Measurements from ENCODE around the gene ACTRT2.

The ACTRT2 gene

DNA sequence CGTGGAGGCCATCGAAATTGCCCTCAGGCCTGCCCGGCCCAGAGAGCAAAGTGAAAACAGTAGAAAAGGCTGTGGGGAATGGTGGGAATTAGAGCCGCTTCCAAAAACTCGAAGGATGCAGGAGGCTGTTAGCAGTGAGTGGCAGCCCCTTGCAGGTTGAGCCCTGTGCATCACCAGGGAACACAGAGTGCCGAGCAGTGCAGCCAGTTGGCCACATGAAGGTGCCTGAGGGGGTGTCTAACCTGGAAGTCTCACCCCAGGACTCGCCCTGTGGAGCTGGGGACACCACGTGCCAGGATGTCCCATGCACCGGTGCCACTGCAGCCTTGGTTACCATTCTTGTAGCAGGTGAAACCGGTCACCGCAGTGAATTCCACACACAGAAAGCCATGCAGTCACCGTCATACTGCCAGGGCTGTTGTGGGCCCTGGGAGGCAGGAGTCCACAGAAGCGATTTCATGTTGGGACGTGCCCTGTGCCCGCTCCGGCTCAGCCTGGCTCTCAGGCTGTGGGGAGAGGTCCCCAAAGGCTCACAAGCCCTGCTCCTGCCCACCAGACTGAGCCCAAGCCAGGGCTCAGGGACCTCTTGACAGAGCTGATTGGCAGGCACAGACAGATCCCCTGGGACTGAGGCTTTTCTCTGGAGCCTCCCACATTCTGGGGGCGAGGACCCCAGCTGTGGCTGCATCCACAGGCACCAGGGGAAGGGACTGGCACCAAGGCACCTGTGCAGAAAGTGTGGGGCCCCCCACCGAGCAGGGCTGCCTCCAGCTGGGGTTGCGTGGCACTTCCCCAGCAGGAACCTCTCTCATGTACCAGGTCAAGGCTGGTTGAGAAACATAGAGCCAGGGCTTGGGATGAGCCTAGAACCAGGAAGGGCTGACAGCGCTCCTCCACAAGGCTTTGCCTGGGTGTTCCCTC is 16.7 kb upstream of the ACTRT2 start:
- H3K27me3 ChIP-seq (ENCODE audit: insufficient read depth, insufficient read length) = no peaks in the 10 kb centered on the region
- no peak for TF ChIP-seq YY1 (IDR thresholded peaks at IDR 0.05; ENCODE audit: insufficient read depth, insufficient read length)
- no peak for TF ChIP-seq SUZ12 (IDR thresholded peaks at IDR 0.05; ENCODE audit: extremely low read depth, insufficient read depth, insufficient read length)
- no peak for TF ChIP-seq ZNF274 (IDR thresholded peaks at IDR 0.05; ENCODE audit: low read depth, low read length)
- H3K9ac ChIP-seq (ENCODE audit: insufficient read length, low read depth) = no peak overlapping the region
- no peaks in the 10 kb centered on the region for H3K36me3 ChIP-seq (ENCODE audit: insufficient read depth, insufficient read length, low read length)
- H3K4me1 ChIP-seq (ENCODE audit: insufficient read depth, insufficient read length) = no peaks in the 10 kb centered on the region
- no peak overlapping the region for H3K4me3 ChIP-seq (ENCODE audit: insufficient read length, low read depth)
- DNase-seq (ENCODE audit: low read depth, low spot score) = no peak
- H3K9me3 ChIP-seq (ENCODE audit: insufficient read depth, low read length) = peaks cover 37% of the 10 kb centered on the region

DNA sequence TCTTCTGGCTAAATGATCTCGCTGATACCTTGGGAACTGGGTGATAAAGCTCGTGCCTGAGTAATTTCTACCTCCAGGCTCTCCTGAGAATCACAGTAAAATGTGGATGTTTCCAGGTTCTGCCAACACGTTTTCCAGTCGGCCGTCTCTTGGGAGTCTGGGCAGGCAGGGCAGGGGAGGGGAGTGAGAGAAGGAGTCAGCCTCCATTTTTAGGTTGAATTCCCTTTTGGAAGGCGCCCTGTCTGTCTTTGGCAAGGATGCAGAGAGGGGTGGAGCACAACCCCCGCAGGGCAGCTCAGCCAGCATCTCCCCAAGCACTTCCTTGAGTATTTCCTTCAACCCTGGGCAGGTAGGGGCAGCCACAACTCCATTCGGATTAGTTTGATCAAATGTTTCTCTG is 15.5 kb upstream of the ACTRT2 start:
- no peak overlapping the region for H3K4me3 ChIP-seq (ENCODE audit: insufficient read length, low read depth)
- H3K9ac ChIP-seq (ENCODE audit: insufficient read length, low read depth) = no peak overlapping the region
- TF ChIP-seq YY1 (IDR thresholded peaks at IDR 0.05; ENCODE audit: insufficient read depth, insufficient read length) = no peak
- TF ChIP-seq ZNF274 (IDR thresholded peaks at IDR 0.05; ENCODE audit: low read depth, low read length) = no peak
- no peak for TF ChIP-seq SUZ12 (IDR thresholded peaks at IDR 0.05; ENCODE audit: extremely low read depth, insufficient read depth, insufficient read length)
- no peaks in the 10 kb centered on the region for H3K36me3 ChIP-seq (ENCODE audit: insufficient read depth, insufficient read length, low read length)
- DNase-seq (ENCODE audit: low read depth, low spot score) = no peak
- H3K4me1 ChIP-seq (ENCODE audit: insufficient read depth, insufficient read length) = no peaks in the 10 kb centered on the region
- H3K27me3 ChIP-seq (ENCODE audit: insufficient read depth, insufficient read length) = no peaks in the 10 kb centered on the region
- H3K9me3 ChIP-seq (ENCODE audit: insufficient read depth, low read length) = peaks cover 40% of the 10 kb centered on the region

- DNase-seq (ENCODE audit: low read depth, low spot score) = no peak
- H3K4me1 ChIP-seq (ENCODE audit: insufficient read depth, insufficient read length) = no peaks in the 10 kb centered on the region
- H3K9me3 ChIP-seq (ENCODE audit: insufficient read depth, low read length) = peaks cover 40% of the 10 kb centered on the region
- TF ChIP-seq SUZ12 (IDR thresholded peaks at IDR 0.05; ENCODE audit: extremely low read depth, insufficient read depth, insufficient read length) (no peak), ZNF274 (IDR thresholded peaks at IDR 0.05; ENCODE audit: low read depth, low read length) (no peak), YY1 (IDR thresholded peaks at IDR 0.05; ENCODE audit: insufficient read depth, insufficient read length) (no peak)
- no peak overlapping the region for H3K4me3 ChIP-seq (ENCODE audit: insufficient read length, low read depth)
- H3K9ac ChIP-seq (ENCODE audit: insufficient read length, low read depth) = no peak overlapping the region
- no peaks in the 10 kb centered on the region for H3K27me3 ChIP-seq (ENCODE audit: insufficient read depth, insufficient read length)
- no peaks in the 10 kb centered on the region for H3K36me3 ChIP-seq (ENCODE audit: insufficient read depth, insufficient read length, low read length)
These were observed 13.7 kb upstream of the ACTRT2 start for GRCh38 chr1:3007298-3008147.

DNA sequence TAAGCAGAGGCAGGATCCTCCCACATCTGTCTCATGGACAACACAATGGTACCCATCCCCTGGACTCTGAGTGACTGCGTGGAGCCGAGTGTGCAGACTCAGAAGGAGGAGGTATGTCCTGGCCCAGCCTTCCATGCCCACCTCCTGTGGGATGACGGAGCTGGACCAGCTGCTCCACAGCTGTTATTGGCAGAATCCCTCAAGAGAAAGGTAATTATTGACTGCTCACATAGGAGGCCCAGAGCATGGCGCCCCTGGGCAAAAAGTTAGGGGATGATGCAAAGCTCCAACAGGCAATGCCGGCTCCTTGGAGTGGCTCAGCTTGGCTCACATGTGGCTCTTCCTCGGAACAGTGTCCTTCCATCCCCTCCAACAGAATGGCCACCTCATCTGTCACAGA is 12.2 kb upstream of the ACTRT2 start:
- TF ChIP-seq SUZ12 (IDR thresholded peaks at IDR 0.05; ENCODE audit: extremely low read depth, insufficient read depth, insufficient read length) = no peak
- no peak for TF ChIP-seq YY1 (IDR thresholded peaks at IDR 0.05; ENCODE audit: insufficient read depth, insufficient read length)
- TF ChIP-seq ZNF274 (IDR thresholded peaks at IDR 0.05; ENCODE audit: low read depth, low read length) = no peak
- H3K27me3 ChIP-seq (ENCODE audit: insufficient read depth, insufficient read length) = no peaks in the 10 kb centered on the region

GRCh38 chr1:3009556-3009955 is 11.7 kb upstream of the ACTRT2 start:
- peaks cover 4% of the 10 kb centered on the region for H3K4me1 ChIP-seq (ENCODE audit: insufficient read depth, insufficient read length)
- TF ChIP-seq ZNF274 (IDR thresholded peaks at IDR 0.05; ENCODE audit: low read depth, low read length) = no peak
- TF ChIP-seq SUZ12 (IDR thresholded peaks at IDR 0.05; ENCODE audit: extremely low read depth, insufficient read depth, insufficient read length) = no peak
- no peak for TF ChIP-seq YY1 (IDR thresholded peaks at IDR 0.05; ENCODE audit: insufficient read depth, insufficient read length)
- no peaks in the 10 kb centered on the region for H3K36me3 ChIP-seq (ENCODE audit: insufficient read depth, insufficient read length, low read length)
- H3K27me3 ChIP-seq (ENCODE audit: insufficient read depth, insufficient read length) = no peaks in the 10 kb centered on the region
- DNase-seq (ENCODE audit: low read depth, low spot score) = no peak
- H3K9me3 ChIP-seq (ENCODE audit: insufficient read depth, low read length) = peaks cover 40% of the 10 kb centered on the region
- no peak overlapping the region for H3K9ac ChIP-seq (ENCODE audit: insufficient read length, low read depth)
- no peak overlapping the region for H3K4me3 ChIP-seq (ENCODE audit: insufficient read length, low read depth)

More for the DNA sequence above, 12.2 kb upstream of the ACTRT2 start:
- Histone ChIP-seq H3K9me3 (ENCODE audit: insufficient read depth, low read length) (peaks cover 40% of the 10 kb centered on the region), H3K36me3 (ENCODE audit: insufficient read depth, insufficient read length, low read length) (no peaks in the 10 kb centered on the region), H3K4me1 (ENCODE audit: insufficient read depth, insufficient read length) (peaks cover 4% of the 10 kb centered on the region), H3K4me3 (ENCODE audit: insufficient read length, low read depth) (no peak overlapping the region), H3K9ac (ENCODE audit: insufficient read length, low read depth) (no peak overlapping the region)
- no peak for DNase-seq (ENCODE audit: low read depth, low spot score)

DNA sequence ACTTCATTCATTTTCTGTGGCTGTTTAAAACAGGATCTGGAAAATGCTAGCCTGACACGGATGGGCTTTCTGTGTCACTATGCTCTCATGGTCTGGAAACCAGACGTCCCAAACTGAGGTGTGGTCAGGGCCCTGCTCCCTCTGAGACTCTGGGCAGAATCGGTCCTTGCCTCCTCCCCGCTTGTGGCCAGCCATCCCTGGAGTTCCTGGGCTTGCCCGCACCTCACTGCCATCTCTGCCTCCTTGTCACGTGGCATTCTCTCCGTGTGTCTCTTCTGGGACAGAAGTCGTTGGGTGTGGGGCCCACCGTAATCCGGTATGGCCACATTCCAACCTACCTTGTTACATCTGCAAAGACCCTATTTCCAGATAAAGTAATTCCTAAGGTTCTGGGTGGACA is 10.1 kb upstream of the ACTRT2 start:
- Histone ChIP-seq H3K9me3 (ENCODE audit: insufficient read depth, low read length) (peaks cover 38% of the 10 kb centered on the region), H3K27me3 (ENCODE audit: insufficient read depth, insufficient read length) (no peaks in the 10 kb centered on the region), H3K36me3 (ENCODE audit: insufficient read depth, insufficient read length, low read length) (no peaks in the 10 kb centered on the region), H3K4me1 (ENCODE audit: insufficient read depth, insufficient read length) (peaks cover 4% of the 10 kb centered on the region), H3K4me3 (ENCODE audit: insufficient read length, low read depth) (no peak overlapping the region), H3K9ac (ENCODE audit: insufficient read length, low read depth) (no peak overlapping the region)
- no peak for TF ChIP-seq ZNF274 (IDR thresholded peaks at IDR 0.05; ENCODE audit: low read depth, low read length)
- no peak for TF ChIP-seq SUZ12 (IDR thresholded peaks at IDR 0.05; ENCODE audit: extremely low read depth, insufficient read depth, insufficient read length)
- TF ChIP-seq YY1 (IDR thresholded peaks at IDR 0.05; ENCODE audit: insufficient read depth, insufficient read length) = no peak
- DNase-seq (ENCODE audit: low read depth, low spot score) = no peak

Data from NT2/D1 (cell line).